ENCODE data around the gene RINL.

RINL gene

GRCh38 chr19:38917516-38917915 lies 39.4 kb upstream of the RINL start:
- Histone ChIP-seq H3K9ac (ENCODE audit: low read depth, low read length, poor library complexity) (peak overlapping the region; percentile 77), H3K4me2 (ENCODE audit: insufficient read depth, low read length, poor library complexity, severe bottlenecking) (no peak overlapping the region), H3K9me3 (replicated peaks in 1 of 2; ENCODE audit: control insufficient read depth in 2 of 2, insufficient read depth in 1 of 2, low read depth in 1 of 2, low read length in 2 of 2) (no peaks in the 10 kb centered on the region), H2BK15ac (ENCODE audit: low read length) (no peak overlapping the region), H3K36me3 (replicated peaks in 1 of 2; ENCODE audit: control insufficient read depth in 2 of 2, insufficient read depth in 2 of 2, low read length in 2 of 2) (peaks cover 17 to 18% of the 10 kb centered on the region in 2 donors), H3K4me3 (ENCODE audit: low read length in 2 of 2) (no peak overlapping the region), H3K27me3 (ENCODE audit: control insufficient read depth in 3 of 3, insufficient read depth in 3 of 3, low read depth in 1 of 3, low read length in 3 of 3) (no peaks in the 10 kb centered on the region), H4K91ac (ENCODE audit: low read depth, low read length, poor library complexity) (no peak overlapping the region), H3K23ac (ENCODE audit: low read depth, low read length, poor library complexity) (peak overlapping the region; percentile 55), H3K79me1 (ENCODE audit: low read depth, low read length) (peaks cover 2% of the 10 kb centered on the region), H2BK12ac (ENCODE audit: low read length) (no peak overlapping the region), H2AK5ac (ENCODE audit: low read depth, low read length) (no peak overlapping the region), H3K14ac (ENCODE audit: low read length) (no peak overlapping the region), H3K4ac (ENCODE audit: low read length) (no peak overlapping the region), H3K4me1 (ENCODE audit: control insufficient read depth in 2 of 2, insufficient read depth in 1 of 2, low read depth in 1 of 2, low read length in 2 of 2) (no peaks in the 10 kb centered on the region), H3K18ac (ENCODE audit: low read length) (no peak overlapping the region), H2AFZ (ENCODE audit: low read length) (no peak overlapping the region), H3K27ac (replicated peaks; ENCODE audit: low read length) (no peak overlapping the region), H2BK120ac (ENCODE audit: low read depth, low read length) (no peak overlapping the region), H2BK5ac (ENCODE audit: low read length) (no peak overlapping the region), H4K8ac (ENCODE audit: low read depth, low read length) (no peak overlapping the region)
- WGBS, 2 donors (ENCODE audit: extremely low coverage in 2 of 2, insufficient read length in 2 of 2, insufficient replicate concordance in 1 of 2) = no CpG with 5 or more reads among the region's 9 CpGs
- DNase-seq (ENCODE audit: low spot score) = no peak

DNA sequence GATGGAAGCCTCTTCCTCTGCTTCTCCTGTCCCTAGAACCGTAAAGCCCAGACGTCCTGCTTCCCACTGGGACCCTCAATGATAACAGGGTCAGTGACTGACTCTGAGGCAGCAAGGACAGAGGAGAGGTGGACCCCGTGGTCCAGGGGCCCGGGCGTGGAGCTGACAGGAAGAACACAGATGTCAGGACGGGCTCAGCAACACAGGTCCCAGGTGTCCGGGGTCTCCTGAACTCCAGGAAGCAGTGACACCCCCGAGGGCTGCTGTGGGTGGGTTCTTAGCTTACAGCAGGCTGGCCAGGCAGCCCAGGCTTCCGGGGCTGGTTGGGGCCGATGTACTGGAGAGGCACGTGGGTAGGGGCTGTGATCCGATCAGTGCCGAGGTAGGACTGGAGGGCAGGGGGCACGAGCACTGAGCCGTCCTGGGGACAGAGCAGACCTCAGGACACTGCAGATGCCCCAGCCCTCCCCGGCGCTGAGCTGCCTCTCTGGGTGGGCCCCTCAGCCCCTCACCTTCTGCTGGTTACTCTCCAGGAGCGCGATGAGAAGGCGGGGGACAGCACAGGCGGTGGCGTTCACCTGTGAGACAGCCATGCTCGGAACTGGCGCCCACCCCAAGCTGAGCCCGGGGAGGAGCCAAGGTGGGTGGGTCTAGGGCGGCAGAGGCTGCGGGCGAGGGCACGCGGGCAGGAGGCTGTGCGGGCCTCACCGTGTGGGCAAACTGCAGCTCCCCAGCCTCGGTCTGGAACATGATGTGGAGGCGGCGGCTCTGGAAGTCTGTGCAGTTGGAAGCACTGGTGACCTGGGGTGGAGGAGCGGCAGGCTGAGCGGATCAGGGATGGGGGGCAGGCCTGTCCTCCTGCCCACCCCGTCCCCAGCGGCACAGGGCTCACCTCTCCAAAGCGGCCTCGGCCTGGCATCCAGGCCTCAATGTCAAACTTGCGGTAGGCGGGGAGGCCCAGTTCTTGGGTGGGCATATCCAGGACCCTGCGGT lies 37.5 kb upstream of the RINL start:
- no peak overlapping the region for H3K4ac ChIP-seq (ENCODE audit: low read length)
- no peak overlapping the region for H3K4me2 ChIP-seq (ENCODE audit: insufficient read depth, low read length, poor library complexity, severe bottlenecking)
- no peak overlapping the region for H2AFZ ChIP-seq (ENCODE audit: low read length)
- H4K8ac ChIP-seq (ENCODE audit: low read depth, low read length) = peak overlapping the region; percentile 65
- no peak overlapping the region for H2BK120ac ChIP-seq (ENCODE audit: low read depth, low read length)
- H3K4me1 ChIP-seq (ENCODE audit: control insufficient read depth in 2 of 2, insufficient read depth in 1 of 2, low read depth in 1 of 2, low read length in 2 of 2) = no peaks in the 10 kb centered on the region
- peak overlapping the region; percentile 56 for H2AK5ac ChIP-seq (ENCODE audit: low read depth, low read length)
- no peak overlapping the region for H4K91ac ChIP-seq (ENCODE audit: low read depth, low read length, poor library complexity)
- no CpG with 5 or more reads among the region's 44 CpGs for WGBS, 2 donors (ENCODE audit: extremely low coverage in 2 of 2, insufficient read length in 2 of 2, insufficient replicate concordance in 1 of 2)
- H3K9ac ChIP-seq (ENCODE audit: low read depth, low read length, poor library complexity) = no peak overlapping the region
- H2BK12ac ChIP-seq (ENCODE audit: low read length) = no peak overlapping the region
- H3K18ac ChIP-seq (ENCODE audit: low read length) = no peak overlapping the region
- H3K79me1 ChIP-seq (ENCODE audit: low read depth, low read length) = peaks cover 2% of the 10 kb centered on the region
- H3K9me3 ChIP-seq (replicated peaks in 1 of 2; ENCODE audit: control insufficient read depth in 2 of 2, insufficient read depth in 1 of 2, low read depth in 1 of 2, low read length in 2 of 2) = no peaks in the 10 kb centered on the region
- H3K36me3 ChIP-seq (replicated peaks in 1 of 2; ENCODE audit: control insufficient read depth in 2 of 2, insufficient read depth in 2 of 2, low read length in 2 of 2) = peaks cover 4 to 5% of the 10 kb centered on the region in 2 donors
- no peak overlapping the region for H2BK15ac ChIP-seq (ENCODE audit: low read length)
- no peaks in the 10 kb centered on the region for H3K27me3 ChIP-seq (ENCODE audit: control insufficient read depth in 3 of 3, insufficient read depth in 3 of 3, low read depth in 1 of 3, low read length in 3 of 3)
- H2BK5ac ChIP-seq (ENCODE audit: low read length) = peak overlapping the region; percentile 90
- H3K23ac ChIP-seq (ENCODE audit: low read depth, low read length, poor library complexity) = peak overlapping the region; percentile 73
- H3K27ac ChIP-seq (replicated peaks; ENCODE audit: low read length) = no peak overlapping the region
- DNase-seq (ENCODE audit: low spot score) = no peak
- H3K4me3 ChIP-seq (ENCODE audit: low read length in 2 of 2) = no peak overlapping the region
- peak overlapping the region; percentile 38 for H3K14ac ChIP-seq (ENCODE audit: low read length)

- H3K23ac ChIP-seq (ENCODE audit: low read depth, low read length, poor library complexity) = no peak overlapping the region
- no peak overlapping the region for H2AK5ac ChIP-seq (ENCODE audit: low read depth, low read length)
- H3K4me3 ChIP-seq (ENCODE audit: low read length in 2 of 2) = no peak overlapping the region
- no peak overlapping the region for H2BK5ac ChIP-seq (ENCODE audit: low read length)
- no peak overlapping the region for H2BK120ac ChIP-seq (ENCODE audit: low read depth, low read length)
- H3K9ac ChIP-seq (ENCODE audit: low read depth, low read length, poor library complexity) = no peak overlapping the region
- H3K9me3 ChIP-seq (replicated peaks in 1 of 2; ENCODE audit: control insufficient read depth in 2 of 2, insufficient read depth in 1 of 2, low read depth in 1 of 2, low read length in 2 of 2) = no peaks in the 10 kb centered on the region
- no peak overlapping the region for H2AFZ ChIP-seq (ENCODE audit: low read length)
- H3K36me3 ChIP-seq (replicated peaks in 1 of 2; ENCODE audit: control insufficient read depth in 2 of 2, insufficient read depth in 2 of 2, low read length in 2 of 2) = peaks cover 0 to 4% of the 10 kb centered on the region in 2 donors
- no CpG with 5 or more reads among the region's 8 CpGs for WGBS, 2 donors (ENCODE audit: extremely low coverage in 2 of 2, insufficient read length in 2 of 2, insufficient replicate concordance in 1 of 2)
- H3K18ac ChIP-seq (ENCODE audit: low read length) = no peak overlapping the region
- no peak overlapping the region for H3K4me2 ChIP-seq (ENCODE audit: insufficient read depth, low read length, poor library complexity, severe bottlenecking)
- DNase-seq (ENCODE audit: low spot score) = no peak
- H3K14ac ChIP-seq (ENCODE audit: low read length) = no peak overlapping the region
- H3K4ac ChIP-seq (ENCODE audit: low read length) = no peak overlapping the region
- H2BK12ac ChIP-seq (ENCODE audit: low read length) = no peak overlapping the region
- H3K79me1 ChIP-seq (ENCODE audit: low read depth, low read length) = peaks cover 2% of the 10 kb centered on the region
- no peaks in the 10 kb centered on the region for H3K27me3 ChIP-seq (ENCODE audit: control insufficient read depth in 3 of 3, insufficient read depth in 3 of 3, low read depth in 1 of 3, low read length in 3 of 3)
- H4K8ac ChIP-seq (ENCODE audit: low read depth, low read length) = no peak overlapping the region
- H4K91ac ChIP-seq (ENCODE audit: low read depth, low read length, poor library complexity) = no peak overlapping the region
- H2BK15ac ChIP-seq (ENCODE audit: low read length) = no peak overlapping the region
- no peaks in the 10 kb centered on the region for H3K4me1 ChIP-seq (ENCODE audit: control insufficient read depth in 2 of 2, insufficient read depth in 1 of 2, low read depth in 1 of 2, low read length in 2 of 2)
- H3K27ac ChIP-seq (replicated peaks; ENCODE audit: low read length) = no peak overlapping the region
These were observed 35.9 kb upstream of the RINL start for GRCh38 chr19:38913958-38914357.

Measured in neuronal stem cell (in vitro differentiated cells).